ENCODE results near the gene MAP3K3. TPM values are rescaled to one million over a fixed set of nuclear protein-coding genes. Genes with fewer than 3 reads are reported as not detected.

MAP3K3 gene
- total and polyA plus RNA-seq, 9 of the 15 experiments (the other 6 are each of a cell fraction or from before 2014, with no cell fraction given) = 0.69 to 16.5 (median 12.1) TPM

DNA sequence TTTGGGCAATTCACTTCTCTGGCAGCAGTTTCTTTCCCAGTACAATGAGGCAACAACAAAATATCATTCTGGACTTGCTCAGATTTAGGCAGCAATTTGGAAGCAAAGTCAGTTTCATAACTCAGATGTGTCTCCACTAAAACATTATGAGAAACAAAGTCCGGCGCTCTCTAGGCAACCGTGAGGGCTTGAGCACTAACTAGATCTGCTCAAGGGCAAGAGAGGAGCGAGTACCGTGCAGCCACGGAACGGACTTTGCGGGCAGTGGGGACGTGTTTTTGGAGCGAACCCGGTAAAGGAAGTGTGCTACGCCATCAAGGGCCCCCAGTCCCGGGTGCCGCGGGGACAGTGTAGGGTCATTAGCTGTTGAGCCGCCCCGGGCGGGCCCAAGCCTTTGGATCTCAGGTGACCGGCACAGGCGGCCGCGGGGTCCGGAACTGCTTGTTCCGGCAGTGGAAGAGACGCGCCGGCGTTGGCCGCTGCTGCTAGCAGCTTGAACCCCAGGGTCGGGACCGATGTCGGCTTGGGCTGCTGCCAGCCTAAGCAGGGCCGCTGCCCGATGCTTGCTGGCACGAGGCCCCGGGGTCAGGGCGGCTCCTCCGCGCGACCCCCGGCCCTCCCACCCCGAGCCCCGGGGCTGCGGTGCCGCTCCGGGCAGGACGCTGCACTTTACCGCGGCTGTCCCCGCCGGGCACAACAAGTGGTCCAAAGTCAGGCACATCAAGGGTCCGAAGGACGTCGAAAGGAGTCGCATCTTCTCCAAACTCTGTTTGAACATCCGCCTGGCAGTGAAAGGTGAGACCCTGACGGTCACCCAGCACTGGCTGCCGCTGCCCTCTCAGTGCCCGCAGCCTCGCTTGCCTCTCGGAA, 21.4 kb upstream of the MAP3K3 start, which contains the start of gene TACO1 (continued):
- no peak for TF ChIP-seq PCBP2 (IDR thresholded peaks at IDR 0.05; ENCODE audit: low read depth, low read length, poor library complexity, severe bottlenecking)
- peak; percentile 90 for TF ChIP-seq TAF9B (IDR thresholded peaks at IDR 0.05; ENCODE audit: partially characterized antibody)
- peak; percentile 79 for TF ChIP-seq SUPT5H (IDR thresholded peaks at IDR 0.05)
- TF ChIP-seq, protein P1, sequence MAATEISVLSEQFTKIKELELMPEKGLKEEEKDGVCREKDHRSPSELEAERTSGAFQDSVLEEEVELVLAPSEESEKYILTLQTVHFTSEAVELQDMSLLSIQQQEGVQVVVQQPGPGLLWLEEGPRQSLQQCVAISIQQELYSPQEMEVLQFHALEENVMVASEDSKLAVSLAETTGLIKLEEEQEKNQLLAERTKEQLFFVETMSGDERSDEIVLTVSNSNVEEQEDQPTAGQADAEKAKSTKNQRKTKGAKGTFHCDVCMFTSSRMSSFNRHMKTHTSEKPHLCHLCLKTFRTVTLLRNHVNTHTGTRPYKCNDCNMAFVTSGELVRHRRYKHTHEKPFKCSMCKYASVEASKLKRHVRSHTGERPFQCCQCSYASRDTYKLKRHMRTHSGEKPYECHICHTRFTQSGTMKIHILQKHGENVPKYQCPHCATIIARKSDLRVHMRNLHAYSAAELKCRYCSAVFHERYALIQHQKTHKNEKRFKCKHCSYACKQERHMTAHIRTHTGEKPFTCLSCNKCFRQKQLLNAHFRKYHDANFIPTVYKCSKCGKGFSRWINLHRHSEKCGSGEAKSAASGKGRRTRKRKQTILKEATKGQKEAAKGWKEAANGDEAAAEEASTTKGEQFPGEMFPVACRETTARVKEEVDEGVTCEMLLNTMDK (IDR thresholded peaks at IDR 0.05; ENCODE audit: borderline replicate concordance, insufficient read depth, low read depth, low read length, poor library complexity, severe bottlenecking) = peak; percentile 3
- TF ChIP-seq JUND (IDR thresholded peaks at IDR 0.05; ENCODE audit: borderline replicate concordance, low read depth, low read length) = peak; percentile 73; the same call in 1 of the 2 replicates
- TF ChIP-seq JUND (tag; IDR thresholded peaks at IDR 0.05; ENCODE audit: borderline replicate concordance, low read depth, low read length) = no peak; the same call in 2 of the 3 replicates
- TF ChIP-seq, protein P2, sequence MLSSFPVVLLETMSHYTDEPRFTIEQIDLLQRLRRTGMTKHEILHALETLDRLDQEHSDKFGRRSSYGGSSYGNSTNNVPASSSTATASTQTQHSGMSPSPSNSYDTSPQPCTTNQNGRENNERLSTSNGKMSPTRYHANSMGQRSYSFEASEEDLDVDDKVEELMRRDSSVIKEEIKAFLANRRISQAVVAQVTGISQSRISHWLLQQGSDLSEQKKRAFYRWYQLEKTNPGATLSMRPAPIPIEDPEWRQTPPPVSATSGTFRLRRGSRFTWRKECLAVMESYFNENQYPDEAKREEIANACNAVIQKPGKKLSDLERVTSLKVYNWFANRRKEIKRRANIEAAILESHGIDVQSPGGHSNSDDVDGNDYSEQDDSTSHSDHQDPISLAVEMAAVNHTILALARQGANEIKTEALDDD (IDR thresholded peaks at IDR 0.05) = 0 out of 2 replicates have a peak, but pooled peaks have one; percentile 53
- peak; percentile 65 for TF ChIP-seq ELF1 (tag; IDR thresholded peaks at IDR 0.05)
- peak; percentile 74; the same call in 1 of the 2 replicates for TF ChIP-seq FOXK1 (CRISPR knock-in tag; IDR thresholded peaks at IDR 0.05; ENCODE audit: borderline replicate concordance)
- TF ChIP-seq, protein P3, sequence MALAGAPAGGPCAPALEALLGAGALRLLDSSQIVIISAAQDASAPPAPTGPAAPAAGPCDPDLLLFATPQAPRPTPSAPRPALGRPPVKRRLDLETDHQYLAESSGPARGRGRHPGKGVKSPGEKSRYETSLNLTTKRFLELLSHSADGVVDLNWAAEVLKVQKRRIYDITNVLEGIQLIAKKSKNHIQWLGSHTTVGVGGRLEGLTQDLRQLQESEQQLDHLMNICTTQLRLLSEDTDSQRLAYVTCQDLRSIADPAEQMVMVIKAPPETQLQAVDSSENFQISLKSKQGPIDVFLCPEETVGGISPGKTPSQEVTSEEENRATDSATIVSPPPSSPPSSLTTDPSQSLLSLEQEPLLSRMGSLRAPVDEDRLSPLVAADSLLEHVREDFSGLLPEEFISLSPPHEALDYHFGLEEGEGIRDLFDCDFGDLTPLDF (CRISPR knock-in tag; IDR thresholded peaks at IDR 0.05) = 0 out of 2 replicates have a peak, but pooled peaks have one; percentile 43
- TF ChIP-seq, protein P4, sequence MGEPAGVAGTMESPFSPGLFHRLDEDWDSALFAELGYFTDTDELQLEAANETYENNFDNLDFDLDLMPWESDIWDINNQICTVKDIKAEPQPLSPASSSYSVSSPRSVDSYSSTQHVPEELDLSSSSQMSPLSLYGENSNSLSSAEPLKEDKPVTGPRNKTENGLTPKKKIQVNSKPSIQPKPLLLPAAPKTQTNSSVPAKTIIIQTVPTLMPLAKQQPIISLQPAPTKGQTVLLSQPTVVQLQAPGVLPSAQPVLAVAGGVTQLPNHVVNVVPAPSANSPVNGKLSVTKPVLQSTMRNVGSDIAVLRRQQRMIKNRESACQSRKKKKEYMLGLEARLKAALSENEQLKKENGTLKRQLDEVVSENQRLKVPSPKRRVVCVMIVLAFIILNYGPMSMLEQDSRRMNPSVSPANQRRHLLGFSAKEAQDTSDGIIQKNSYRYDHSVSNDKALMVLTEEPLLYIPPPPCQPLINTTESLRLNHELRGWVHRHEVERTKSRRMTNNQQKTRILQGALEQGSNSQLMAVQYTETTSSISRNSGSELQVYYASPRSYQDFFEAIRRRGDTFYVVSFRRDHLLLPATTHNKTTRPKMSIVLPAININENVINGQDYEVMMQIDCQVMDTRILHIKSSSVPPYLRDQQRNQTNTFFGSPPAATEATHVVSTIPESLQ (CRISPR knock-in tag; IDR thresholded peaks at IDR 0.05) = no peak
- peak; percentile 39; the same call in 1 of the 2 replicates for TF ChIP-seq HDAC2 (IDR thresholded peaks at IDR 0.05)
- peak; percentile 45; the same call in 1 of the 2 replicates for TF ChIP-seq DPF2 (IDR thresholded peaks at IDR 0.05)
- TF ChIP-seq, protein P5, sequence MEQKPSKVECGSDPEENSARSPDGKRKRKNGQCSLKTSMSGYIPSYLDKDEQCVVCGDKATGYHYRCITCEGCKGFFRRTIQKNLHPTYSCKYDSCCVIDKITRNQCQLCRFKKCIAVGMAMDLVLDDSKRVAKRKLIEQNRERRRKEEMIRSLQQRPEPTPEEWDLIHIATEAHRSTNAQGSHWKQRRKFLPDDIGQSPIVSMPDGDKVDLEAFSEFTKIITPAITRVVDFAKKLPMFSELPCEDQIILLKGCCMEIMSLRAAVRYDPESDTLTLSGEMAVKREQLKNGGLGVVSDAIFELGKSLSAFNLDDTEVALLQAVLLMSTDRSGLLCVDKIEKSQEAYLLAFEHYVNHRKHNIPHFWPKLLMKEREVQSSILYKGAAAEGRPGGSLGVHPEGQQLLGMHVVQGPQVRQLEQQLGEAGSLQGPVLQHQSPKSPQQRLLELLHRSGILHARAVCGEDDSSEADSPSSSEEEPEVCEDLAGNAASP (IDR thresholded peaks at IDR 0.05) = no peak
- TF ChIP-seq HMGN3 (IDR thresholded peaks at IDR 0.05; ENCODE audit: borderline replicate concordance, extremely low read depth, insufficient read length, low read depth, low read length) = peak; percentile 80
- no peak for TF ChIP-seq BCOR (IDR thresholded peaks at IDR 0.05)
- no peak for TF ChIP-seq ZNF75A (CRISPR knock-in tag; IDR thresholded peaks at IDR 0.05)
